ENCODE data around the gene PEX6.

Gene PEX6

DNA sequence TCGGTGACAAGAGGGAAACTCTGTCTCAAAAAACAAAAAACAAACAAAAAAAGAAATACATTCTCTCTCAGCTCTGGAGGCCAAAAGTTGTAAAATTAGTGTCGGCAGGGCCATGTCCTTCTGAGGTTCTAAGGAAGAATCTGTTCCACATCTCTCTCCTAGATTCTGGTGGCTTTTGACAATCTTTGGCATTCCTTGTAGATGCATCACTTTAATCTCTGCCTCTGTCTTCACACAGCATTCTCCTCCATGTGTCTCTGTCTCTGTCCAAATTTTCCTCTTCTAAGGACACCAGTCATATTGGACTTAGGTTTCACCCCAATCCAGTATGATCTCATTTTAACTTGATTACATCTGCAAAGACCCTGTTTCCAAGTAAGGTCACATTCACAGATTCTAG is 14.5 kb upstream of the PEX6 start:
- FAIRE-seq, result no peak

DNA sequence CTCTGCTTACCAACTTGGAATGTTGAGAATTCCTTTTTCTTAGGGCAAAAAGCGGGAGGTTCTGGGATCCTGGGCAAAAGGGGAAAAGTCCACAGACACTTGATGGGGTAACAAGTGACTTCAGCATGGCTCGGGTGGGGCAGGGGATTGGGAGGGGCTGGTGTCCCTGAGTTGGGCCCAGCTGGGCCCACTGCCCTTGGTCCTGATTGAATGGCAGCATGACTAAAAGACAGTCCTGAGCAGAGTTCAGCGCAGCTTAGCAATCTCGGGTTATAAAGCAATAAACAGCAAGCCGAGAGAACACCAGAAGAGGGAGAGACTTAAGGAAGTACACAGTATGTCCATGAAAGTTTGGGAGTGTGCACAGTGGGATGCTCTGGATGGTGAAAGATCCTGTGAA is 10.9 kb upstream of the PEX6 start:
- no peak for FAIRE-seq

DNA sequence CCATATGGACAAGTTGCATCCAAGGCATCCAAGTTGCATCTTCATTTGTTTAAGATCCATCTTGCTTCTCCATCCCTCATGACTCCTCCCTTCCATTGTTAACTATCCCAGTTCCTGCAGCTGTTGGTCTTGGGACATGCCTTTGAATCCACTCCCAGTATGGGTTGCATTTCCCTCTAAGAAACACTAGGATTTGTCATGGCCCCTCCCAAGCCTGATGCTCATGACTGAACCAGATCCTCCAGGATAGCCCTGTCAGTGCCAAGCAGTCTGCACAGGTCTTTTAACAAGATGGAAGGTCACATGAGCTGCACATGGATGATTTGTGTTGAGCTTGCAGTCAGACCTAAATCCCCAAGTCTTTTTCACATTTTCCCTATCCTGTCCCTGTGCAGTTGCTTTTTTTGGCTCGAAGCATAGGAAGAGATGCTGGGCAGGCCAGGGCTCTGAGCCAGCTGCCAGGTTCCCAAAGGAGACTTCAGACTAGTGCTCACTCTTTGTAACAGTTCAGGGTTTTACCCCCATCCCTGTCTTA is 9.6 kb upstream of the PEX6 start:
- no peak for FAIRE-seq

DNA sequence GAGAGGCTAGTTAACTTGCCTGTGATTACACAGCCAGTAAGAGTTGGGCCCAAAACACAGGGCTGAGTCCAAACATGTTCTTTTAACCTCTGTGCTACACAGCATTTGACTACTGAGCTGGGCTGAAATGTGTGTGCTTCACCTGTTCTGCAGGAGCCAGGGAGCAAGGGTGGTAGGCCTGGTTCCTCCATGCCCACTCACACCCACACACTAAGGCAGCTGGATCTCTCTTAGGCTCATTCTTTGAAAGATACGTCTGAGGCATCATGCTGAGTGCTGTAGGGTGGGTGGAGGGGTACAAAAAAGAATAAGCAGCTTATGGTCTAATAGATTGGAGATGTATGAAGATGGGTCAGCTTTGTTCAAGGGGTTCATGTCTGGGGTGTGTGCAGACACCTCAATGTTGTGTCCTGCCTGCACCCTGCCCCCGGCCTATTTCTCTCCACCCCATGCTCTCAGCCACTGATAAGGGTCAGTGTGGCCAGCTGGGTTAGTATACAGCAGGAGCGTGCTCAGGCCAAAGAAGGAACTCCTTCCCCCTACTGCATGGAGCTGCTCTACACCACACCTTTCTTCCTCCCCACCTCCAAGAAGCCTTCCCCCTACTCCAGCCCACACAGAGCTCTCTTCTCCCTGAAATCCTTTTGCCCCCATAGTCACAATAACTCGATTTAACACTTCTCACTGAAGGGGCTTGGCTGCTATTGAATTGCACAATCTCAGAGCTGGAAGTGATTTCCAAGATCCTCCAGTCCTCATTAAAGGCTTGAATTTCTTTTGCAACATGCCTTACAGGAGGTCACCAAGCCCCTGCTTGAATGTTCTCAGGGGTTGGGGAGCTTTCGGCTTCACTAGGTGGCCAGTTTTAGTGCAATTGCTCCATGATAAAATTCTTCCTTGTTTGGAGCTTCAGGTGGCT is 8.8 kb upstream of the PEX6 start:
- FAIRE-seq, result no peak

DNA sequence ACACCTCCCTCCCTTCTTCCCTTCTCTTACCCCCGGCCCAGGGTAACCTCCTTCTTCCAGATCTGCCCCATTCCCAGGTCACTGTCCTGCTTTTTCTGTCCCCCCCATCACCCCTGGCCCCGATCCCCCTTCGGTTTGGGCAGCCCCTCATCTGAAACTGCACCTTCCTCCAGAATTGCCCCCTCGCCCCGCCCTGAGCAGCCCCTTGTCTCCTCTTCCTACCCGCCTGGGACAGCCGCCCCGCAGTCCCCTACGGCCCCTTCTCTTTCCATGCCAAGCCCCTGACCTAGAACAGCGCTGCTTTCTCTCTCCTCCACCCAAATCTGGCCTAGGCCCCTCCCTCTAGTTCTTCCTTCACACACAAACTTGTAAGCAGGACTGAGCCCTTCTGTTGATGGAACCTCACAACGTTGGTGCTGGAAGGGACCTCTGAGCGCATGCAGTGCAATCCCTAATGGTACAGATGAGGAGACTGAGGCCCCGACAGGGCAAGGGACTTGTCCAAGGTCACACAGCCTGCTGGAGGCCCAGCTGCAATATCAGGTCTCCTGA is 6.0 kb upstream of the PEX6 start:
- FAIRE-seq, result no peak

DNA sequence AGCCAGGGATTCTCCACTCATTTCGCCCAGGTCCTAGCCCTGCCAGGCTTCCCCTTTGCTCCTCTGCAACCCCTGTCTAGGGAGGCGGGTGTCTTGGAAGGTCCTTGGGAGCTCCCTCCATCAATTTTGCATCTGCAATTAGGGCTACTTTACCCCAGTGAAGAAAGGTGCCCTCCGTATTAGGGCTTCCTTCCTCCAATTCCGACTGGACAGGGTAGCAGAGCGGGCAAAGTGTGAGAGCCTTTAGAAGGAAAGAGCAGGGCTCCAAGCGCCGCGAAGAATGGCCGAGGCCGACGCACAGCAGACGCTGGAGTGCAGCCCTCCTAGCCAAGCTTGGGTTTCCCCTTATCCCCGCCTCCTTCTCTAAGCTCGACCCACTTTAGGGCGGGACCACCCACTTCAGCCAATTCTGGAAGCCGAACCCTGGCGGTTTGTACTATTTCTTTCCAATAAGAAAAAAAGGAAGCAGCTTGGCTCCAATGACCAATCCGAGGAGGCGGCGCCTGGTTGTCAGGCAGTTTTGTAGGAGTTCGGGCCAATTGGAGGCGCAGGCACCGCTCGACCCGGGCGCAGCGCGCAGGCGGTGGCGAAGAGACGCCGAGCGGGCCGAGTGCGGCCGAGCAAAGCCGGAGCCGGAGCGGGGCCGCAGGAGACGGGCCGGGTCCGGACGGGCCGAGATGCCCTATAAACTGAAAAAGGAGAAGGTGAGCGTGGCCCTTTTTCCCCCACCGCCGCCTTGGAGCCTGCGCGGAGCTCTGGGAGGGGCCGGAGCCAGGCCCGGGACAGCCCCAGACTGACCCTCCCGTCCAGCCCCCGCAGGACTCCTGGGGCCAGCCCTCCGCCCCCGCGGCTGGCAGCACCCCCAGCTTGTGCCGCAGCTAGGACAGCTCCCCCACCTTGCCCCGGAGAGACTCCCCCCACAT is 5.3 kb upstream of the PEX6 start, which contains the start of gene PPP2R5D:
PPP2R5D (plus strand) TSS at position 570 of the 923 bp plus-strand sequence; CDS start at position 678, 108 bp downstream.
- peak; percentile 94 for FAIRE-seq

DNA sequence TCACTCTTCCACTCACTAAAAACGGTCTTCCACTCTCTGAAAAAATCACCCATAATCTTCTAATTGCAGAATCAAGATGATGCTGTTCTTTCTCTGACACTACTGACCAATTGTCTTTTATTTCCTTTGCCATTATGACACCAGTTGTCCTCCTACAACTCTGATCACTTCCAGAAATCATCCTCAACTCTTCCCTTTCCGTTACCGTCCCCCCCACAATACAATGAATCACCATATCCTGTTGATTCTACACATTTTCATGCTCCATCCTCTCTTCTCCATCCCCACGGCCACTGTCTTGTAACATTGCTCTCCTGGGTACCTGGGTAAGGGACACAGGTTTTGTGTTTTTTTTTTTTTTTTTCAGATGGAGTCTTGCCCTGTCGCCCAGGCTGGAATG is 2.9 kb upstream of the PEX6 start:
- no peak for FAIRE-seq

DNA sequence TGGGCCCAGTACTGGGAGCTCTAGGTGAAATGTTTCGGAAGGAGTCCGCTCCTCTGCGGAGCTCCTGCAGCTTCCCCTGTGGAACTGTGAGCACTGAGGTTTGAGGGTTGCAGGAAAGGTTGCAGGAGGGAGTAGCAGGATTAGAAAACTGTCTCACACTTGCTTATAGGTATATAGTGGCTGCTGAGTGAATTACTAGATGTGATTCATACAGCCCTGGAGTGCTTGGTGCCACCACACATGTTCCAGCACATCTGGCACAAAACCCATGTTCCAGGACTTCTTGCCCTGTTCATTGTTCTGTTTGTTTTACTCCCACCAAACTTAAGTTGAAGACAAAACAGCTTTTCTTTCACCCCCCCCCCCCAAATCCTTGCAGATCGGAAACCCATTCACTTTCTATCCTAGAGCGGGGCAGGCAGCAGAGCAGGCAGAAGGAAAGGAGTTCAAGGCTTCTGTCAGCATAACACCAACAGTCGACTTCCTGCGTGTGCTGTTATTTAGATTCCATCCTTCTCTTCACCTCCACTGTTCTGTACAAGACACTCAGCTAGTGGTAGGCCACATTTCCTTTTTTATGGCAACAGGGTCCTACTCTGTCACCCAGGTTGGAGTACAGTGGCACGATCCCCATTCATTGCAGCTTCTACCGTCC is 669 bp upstream of the PEX6 start:
- FAIRE-seq, result no peak

DNA sequence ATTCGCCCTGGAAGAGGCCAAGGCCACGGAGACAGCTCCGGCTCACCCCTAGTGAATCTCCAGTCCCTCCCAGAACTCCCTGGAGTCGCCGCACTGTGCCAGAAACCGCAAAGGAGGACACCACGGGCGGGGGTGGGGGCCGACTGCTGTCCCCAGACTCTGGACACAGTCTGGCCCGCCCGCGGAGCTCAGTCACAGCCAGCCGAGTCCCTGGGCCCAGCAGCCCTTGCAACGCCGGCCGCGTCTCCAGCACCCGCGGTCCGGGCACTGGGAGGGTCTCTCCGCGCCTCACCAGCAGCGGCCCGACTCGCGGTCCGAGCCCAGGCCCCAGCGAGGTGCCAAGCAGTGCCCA is 518 bp downstream of the PEX6 start:
- no peak for FAIRE-seq

DNA sequence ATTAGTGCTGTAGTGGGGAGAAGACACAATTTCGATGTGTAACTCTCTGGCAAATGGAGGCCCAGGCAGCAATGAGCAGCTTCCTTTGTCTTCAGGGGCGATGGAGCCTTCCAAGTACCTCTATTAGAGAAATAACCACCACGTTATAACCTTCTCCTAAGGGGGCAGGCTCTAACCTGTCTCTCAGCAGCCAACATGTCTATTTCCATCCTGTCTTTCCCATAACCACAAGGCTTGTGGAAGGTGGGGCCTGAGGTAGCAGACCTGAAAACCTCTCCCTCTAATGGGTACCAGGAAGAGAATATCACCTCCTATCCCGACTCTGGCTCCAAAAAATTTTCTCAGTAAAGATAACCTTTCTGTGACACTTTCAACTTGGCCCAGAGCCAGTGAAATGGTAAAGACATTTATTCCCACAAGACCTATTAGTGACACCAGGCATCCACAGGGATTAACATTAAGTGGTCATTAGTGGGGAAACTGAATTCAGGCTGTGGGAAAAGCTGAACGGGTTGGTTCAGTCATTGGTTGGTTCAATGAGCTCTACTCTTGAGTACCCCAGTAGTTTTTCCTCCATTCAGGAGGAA is 4.0 kb downstream of the PEX6 start:
- no peak for FAIRE-seq

DNA sequence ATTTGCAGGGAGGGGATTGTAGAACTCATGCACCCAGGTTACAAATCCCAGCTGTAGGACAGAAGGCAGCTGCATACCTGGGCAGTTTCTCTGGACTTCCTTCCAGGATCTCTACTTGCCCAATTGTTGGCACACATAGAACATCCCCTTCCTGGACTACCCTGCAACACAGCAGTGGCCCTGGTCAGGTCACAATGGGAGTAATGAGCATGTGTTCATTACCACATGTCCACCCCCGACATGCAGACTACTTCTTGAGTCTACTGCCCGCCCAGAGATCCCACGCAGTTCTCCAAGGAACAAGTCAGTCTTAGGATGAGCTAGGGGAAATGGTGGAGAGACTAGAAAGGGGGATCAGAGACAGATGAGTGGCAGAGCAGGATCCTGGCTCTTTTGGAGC is 5.1 kb downstream of the PEX6 start:
- FAIRE-seq, result no peak

DNA sequence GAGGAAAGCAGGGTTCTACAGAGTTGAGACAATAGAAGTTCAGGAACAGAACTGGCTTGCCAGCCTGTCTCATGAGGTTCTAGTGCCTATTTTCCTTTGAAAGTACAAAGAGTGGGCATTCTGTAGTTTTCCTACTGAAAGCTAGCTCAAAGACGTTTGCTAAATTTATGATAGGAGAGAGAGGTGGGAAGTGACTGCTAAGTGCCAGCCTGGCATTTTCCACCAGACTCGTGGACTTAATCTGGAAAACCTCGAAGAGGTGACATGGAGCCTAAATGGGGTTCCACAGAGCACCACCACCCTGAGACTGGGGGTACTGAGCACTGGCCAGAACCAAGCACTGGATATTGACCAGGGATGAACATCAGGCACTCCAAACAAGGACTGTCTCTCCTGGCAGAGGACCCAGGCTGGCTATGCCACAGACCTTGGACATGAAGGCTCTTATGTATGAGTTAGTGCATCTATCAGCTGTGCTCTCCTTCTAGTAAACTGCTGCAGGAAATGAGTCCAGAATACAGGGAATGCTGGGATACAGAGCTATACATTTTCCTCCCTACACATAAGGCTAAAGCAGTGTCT is 7.1 kb downstream of the PEX6 start:
- no peak for FAIRE-seq

DNA sequence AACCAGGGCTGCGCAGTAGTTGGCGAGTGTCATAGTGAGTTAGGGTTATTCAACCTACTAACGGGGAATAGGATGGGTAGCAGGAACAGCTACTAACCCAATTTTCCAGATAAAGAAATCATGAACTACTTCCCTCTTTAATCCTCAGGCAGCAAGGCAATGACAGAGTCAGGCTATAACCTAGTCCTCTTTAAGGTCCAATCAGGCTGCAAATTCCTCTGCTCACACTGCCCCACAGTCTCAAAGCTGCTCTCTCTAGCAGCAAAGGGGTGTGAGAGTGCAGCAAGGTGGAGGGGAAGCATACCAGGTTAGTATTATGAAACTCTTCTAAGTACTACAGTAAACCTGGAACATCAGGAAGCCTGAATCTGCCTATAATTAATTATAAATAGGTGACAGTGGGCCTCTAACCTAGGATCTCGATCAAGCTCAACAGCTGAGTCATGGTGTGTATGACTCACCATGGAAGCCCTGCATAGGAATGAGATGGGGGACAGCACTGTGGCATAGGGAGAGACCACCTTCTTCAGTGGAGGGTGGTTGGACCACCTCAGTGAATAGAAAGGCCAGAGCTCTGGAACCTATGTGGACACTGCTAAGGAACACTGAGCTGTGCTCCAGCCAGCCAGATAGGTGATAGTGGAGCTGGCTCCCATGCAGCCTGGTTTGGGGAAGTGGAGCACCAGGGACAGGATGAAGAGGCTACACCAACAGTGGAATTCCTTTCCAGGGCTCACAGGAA is 7.9 kb downstream of the PEX6 start:
- FAIRE-seq, result no peak

DNA sequence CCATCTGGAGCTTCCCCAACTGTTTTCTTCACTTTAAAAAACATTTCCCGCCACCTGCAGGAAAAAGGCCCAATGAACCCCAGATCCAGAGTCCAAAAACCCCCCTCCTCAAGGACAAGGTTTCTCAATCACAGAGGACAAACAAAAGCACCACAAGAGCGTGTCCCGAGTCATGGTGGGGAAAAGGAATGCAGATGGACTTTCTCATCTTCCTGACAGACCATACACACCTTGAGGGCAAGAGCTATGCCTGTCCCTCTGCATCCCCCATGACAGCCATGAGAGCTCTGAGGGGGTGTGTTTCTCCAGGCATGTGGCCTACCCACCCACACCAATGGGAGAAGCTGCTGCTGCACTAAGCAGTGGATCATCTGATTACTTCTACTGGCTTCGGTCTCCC is 9.0 kb downstream of the PEX6 start:
- FAIRE-seq, result no peak

DNA sequence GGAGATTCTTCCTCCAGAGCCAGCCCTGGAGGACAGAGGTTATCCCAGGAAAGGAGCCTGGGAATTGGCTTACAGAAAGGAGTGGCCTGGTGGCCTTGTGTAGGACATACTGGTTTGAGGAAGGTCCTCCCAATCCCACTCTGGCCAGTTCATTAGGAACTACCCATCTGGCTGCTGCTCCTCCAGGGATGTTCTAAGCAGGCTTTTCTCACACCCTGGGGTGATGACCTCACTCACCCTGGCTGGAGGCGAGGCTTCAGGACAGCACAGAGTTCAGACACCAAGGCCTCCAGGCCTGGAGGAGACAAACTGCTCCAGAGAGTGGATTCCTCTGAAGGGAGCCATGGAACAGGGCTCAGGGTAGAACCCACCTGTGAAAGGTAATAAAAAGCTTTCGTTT is 9.6 kb downstream of the PEX6 start:
- FAIRE-seq, result no peak

DNA sequence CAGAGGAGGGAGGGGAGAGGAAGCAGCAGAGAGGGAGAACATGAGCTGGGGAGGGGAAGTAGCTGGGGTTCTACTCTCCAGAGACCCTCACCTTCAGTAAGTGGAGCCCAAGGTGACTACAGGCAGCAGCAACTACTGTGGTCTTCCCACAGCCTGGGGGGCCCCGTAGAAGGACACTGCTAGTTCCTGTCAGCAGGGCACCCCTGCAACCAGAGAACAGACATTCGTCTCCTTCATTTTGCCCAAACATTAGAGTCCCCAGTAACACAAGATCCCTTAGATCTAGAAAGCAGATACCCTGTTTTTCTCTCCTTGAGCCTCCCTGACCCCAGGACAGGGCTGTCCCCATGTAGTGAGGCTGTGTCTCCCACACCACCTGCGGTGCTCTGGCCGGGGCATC is 10.2 kb downstream of the PEX6 start:
- no peak for FAIRE-seq

DNA sequence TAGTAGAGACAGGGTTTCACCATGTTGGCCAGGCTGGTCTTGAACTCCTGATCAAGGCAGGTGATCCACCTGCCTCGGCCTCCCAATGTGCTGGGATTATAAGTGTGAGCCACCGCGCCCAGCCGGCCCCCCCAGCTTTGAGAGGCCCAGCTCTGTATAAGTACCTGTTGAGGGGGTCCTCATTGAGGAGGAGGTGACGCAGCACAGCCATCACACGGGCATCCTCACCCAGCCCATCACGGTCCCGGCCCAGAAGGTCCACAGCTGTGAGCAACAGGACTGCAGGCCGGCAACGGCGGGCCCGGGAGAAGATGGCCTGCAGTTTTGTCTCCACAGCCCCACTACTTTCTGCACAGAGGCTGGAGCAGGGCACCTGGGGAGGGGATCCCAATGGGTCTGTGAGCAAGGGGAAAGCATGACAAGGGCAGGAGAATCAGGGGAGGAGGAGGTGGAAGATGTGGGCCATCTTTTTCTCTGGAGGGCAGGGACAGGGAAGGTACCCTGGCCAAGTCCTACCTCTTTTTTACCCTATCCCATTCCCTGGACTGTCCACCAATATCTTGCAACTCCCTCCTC is 10.8 kb downstream of the PEX6 start:
- FAIRE-seq, result no peak

DNA sequence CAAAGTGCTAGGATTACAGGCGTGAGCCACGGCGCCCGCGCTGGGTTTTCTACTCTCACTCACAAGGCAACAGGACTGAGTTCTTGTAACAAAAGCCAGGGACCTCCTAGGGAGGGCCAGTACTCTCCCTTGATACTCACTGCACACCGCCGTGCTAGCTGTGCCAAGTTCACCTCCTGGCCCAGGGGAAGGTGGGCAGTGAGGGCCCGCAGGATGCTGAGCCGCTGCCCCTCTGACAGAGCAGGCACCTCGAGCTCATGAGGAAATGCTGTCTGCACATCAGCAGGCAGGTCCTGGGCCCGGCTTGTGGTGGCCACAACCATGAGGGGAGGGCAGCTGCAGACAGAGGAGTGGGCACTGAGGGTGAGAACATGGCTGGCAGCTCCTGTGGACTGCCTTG is 11.8 kb downstream of the PEX6 start:
- FAIRE-seq, result no peak

DNA sequence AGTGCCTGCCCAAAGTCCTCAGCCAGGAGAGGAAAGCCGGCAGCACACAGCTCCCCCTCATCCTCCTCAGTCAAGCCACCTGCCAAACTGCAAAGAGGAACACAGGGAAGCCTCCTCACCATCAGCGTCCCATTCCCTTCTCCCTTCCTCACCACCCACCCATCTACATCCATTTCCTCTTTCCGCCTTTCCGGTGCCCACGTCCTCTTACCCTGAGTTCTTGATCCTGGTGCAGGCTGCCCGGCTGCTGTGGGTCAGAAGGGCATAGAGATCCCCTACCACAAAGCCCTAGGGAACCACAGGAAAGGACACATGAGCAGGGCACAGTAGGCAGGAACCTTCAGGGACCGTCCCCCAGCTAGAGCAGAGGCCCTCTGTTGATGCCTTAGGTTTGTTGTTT is 12.4 kb downstream of the PEX6 start:
- no peak for FAIRE-seq

DNA sequence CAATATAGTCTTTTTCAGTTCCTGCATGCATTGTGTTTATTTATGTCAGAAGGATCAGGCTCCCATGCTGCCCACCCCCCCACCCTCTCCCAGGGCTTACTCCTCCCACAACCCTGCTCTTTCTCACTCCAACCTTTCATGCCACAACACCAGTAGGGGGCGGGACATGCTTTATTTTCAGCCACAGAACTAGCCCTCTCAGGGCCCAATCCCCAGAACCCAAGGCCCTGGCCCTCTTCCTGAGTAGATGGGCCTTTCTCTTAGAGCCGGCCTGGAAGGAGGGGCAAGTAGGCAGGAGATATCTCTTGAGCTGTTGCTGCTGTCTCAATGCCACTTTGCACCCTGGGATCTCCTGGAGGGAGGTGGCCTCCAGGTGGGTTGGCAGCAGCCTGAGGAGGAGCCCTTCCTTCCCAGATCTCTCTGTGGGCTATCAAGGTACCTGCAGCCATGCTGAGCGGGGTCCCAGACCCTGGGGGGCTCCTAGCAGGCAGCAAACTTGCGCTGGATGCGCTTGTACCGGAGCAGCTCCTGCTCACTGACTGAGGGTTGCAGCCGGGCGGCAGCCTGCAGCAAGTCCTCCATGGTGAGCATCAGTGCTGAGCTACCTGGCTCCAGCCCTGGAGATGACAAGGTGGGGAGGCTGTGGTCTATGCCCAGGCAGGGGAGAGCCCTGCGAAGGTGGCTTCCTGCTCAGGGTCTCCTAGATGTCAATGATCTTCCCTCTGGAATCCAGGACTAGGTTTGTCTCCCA is 15.0 kb downstream of the PEX6 start:
- FAIRE-seq, result no peak

Data from endometrium (tissue), 2 donors.